B cell (primary cell): ENCODE data around the gene ZNF469. TPM values are rescaled to one million over a fixed set of nuclear protein-coding genes. Genes with fewer than 3 reads are reported as not detected.

Experiments
- ATAC-seq: fragments of 200-7000 bp; cut with Tn5 transposase; one replicate; pipeline ENCODE4 v1.10.0; 2021; ENCODE audit warnings: low read depth, mild to moderate bottlenecking, moderate number of reproducible peaks, moderate library complexity
- CTCF ChIA-PET: fragments of 350-600 bp; sonication (Branson Sonifier 250); formaldehyde crosslinking; loops from one replicate; lab custom pipeline; 2021; ENCODE audit warnings: antibody characterized with exemption, inconsistent platforms; lab: Charles Lee
- POLR2A ChIA-PET: fragments of 350-600 bp; sonication (Branson Sonifier 250); formaldehyde crosslinking; loops from one replicate; lab custom pipeline; 2021; ENCODE audit warnings: antibody characterized with exemption; lab: Charles Lee
- DNase-seq: peaks from one replicate; pipeline ENCODE4 v3.0.0; 2013
- H2AFZ ChIP-seq: 2 replicates; pipeline ENCODE4 v1.6.1; 2012; ENCODE audit warnings: mild to moderate bottlenecking, low read depth, low read length; ENCODE audit not compliant: insufficient read depth, poor library complexity, severe bottlenecking
- H3K27ac ChIP-seq, 2 donors: 1 replicate in 1 of 2; 2 replicates in 1 of 2; pipeline ENCODE4 v1.5.1; 2012 to 2013; ENCODE audit warnings: low read length in 2 of 2, mild to moderate bottlenecking in 2 of 2, moderate library complexity in 1 of 2
- H3K27me3 ChIP-seq, 4 experiments: fragments of 200-600 bp in 1 of 4; sonication (generic) in 1 of 4; replicated peaks in 1 of 4; 1 replicate in 2 of 4; 2 replicates in 2 of 4; pipeline versions ENCODE4 v1.6.1 to v1.7.0; 2013 to 2016; ENCODE audit warnings: low read length in 3 of 4, mild to moderate bottlenecking in 2 of 4, mixed read lengths in 1 of 4, moderate library complexity in 1 of 4; ENCODE audit not compliant: insufficient read depth in 4 of 4, control insufficient read depth in 3 of 4; ENCODE audit errors: control extremely low read depth in 1 of 4
- H3K36me3 ChIP-seq, 2 experiments: replicated peaks in 1 of 2; 1 replicate in 1 of 2; 2 replicates in 1 of 2; pipeline versions ENCODE4 v1.6.1 to v1.7.1; 2013; ENCODE audit warnings: low read length in 1 of 2; ENCODE audit not compliant: insufficient read depth in 2 of 2, control insufficient read depth in 1 of 2; ENCODE audit errors: control extremely low read depth in 1 of 2, extremely low read depth in 1 of 2
- H3K4me1 ChIP-seq, 2 donors: fragments of 200-600 bp in 1 of 2; sonication (generic) in 1 of 2; 1 replicate in 1 of 2; 2 replicates in 1 of 2; pipeline versions ENCODE4 v1.5.1 to v1.6.1; 2013 to 2017; ENCODE audit warnings: low read length in 2 of 2; ENCODE audit not compliant: control insufficient read depth in 2 of 2, insufficient read depth in 2 of 2
- H3K4me2 ChIP-seq: replicated peaks from 2 replicates; pipeline ENCODE3; 2012; ENCODE audit warnings: mild to moderate bottlenecking, low read depth, low read length; ENCODE audit not compliant: poor library complexity, severe bottlenecking
- H3K4me3 ChIP-seq, 5 experiments: fragments of 200-600 bp in 1 of 5; sonication (generic) in 1 of 5; 1 replicate in 3 of 5; 2 replicates in 2 of 5; pipeline versions ENCODE4 v1.5.1 to v1.7.0; 2011 to 2016; ENCODE audit warnings: low read length in 4 of 5, mild to moderate bottlenecking in 4 of 5, low read depth in 2 of 5, control low read depth in 1 of 5, moderate library complexity in 1 of 5; ENCODE audit not compliant: insufficient read depth in 1 of 5; ENCODE audit errors: control extremely low read depth in 1 of 5, extremely low read depth in 1 of 5
- H3K79me2 ChIP-seq: fragments of 200-600 bp; sonication (generic); one replicate; pipeline ENCODE4 v1.6.0; 2016; ENCODE audit warnings: low read length; ENCODE audit not compliant: control insufficient read depth, insufficient read depth
- H3K9ac ChIP-seq: fragments of 200-600 bp; sonication (generic); 2 replicates; pipeline ENCODE4 v1.6.1; 2017; ENCODE audit warnings: mild to moderate bottlenecking, low read length, moderate library complexity
- H3K9me3 ChIP-seq, 3 donors: one replicate each; pipeline versions ENCODE4 v1.6.1 to v1.7.1; 2013; ENCODE audit warnings: low read length in 2 of 3; ENCODE audit not compliant: control insufficient read depth in 2 of 3, insufficient read depth in 1 of 3; ENCODE audit errors: control extremely low read depth in 1 of 3
- H4K20me1 ChIP-seq: 2 replicates; pipeline ENCODE4 v1.6.0; 2012; ENCODE audit warnings: mild to moderate bottlenecking, low read length; ENCODE audit not compliant: insufficient read depth, control insufficient read depth, poor library complexity, severe bottlenecking
- H3K27ac Mint-ChIP-seq: one replicate; pipeline ENCODE4 v1.8.0; 2021; ENCODE audit warnings: mixed read lengths
- H3K27me3 Mint-ChIP-seq: one replicate; pipeline ENCODE4 v1.8.0; 2021; ENCODE audit warnings: mixed read lengths
- H3K4me1 Mint-ChIP-seq: one replicate; pipeline ENCODE4 v1.8.0; 2021; ENCODE audit warnings: mixed read lengths
- H3K4me3 Mint-ChIP-seq: one replicate; pipeline ENCODE4 v1.8.0; 2021; ENCODE audit warnings: mixed read lengths
- H3K9me3 Mint-ChIP-seq: one replicate; pipeline ENCODE4 v1.8.0; 2022; ENCODE audit warnings: mixed read lengths; ENCODE audit not compliant: insufficient read depth
- CTCF ChIP-seq: fragments of 200-600 bp; IDR thresholded peaks from one replicate; pipeline ENCODE4 v1.8.0; 2022; ENCODE audit warnings: antibody characterized with exemption, mild to moderate bottlenecking
- EZH2 ChIP-seq: IDR thresholded peaks from 2 replicates; pipeline ENCODE4 v1.6.1; 2012; ENCODE audit warnings: borderline replicate concordance, low read depth, mild to moderate bottlenecking, moderate library complexity, low read length; ENCODE audit not compliant: insufficient read depth, poor library complexity, severe bottlenecking
- WGBS: methylation state at CpG from one replicate; pipeline ENCODE4 v1.1.5; 2013; ENCODE audit warnings: missing lambda C conversion rate; ENCODE audit not compliant: insufficient coverage; 5-methylcytosine and 5-hydroxymethylcytosine counted together
- intact Hi-C: fragments of 100-400 bp; cut with micrococcal nuclease; formaldehyde crosslinking; loops from one replicate; pipeline ENCODE4 v1.10.0; 2022
- polyA plus RNA-seq: library from polyadenylated mRNA; depleted of rRNA; stranded (reverse); fragments of >200 nt; gene quantifications from 2 replicates; pipeline ENCODE4 v1.2.3, GENCODE V29; 2012
- total RNA-seq, 2 donors: library from RNA; stranded (reverse); fragments of 120-200 nt in 1 of 2; gene quantifications; 1 replicate in 1 of 2; 2 replicates in 1 of 2; pipeline versions ENCODE4 v1.2.3 to v1.2.4, GENCODE V29; 2013 to 2022

The ZNF469 gene
- total and polyA plus RNA-seq, 2 donors (not counting 1 experiment from before 2014, with no cell fraction given): 0.25 to 5.9 TPM

GRCh38 chr16:88344411-88345030, 38.2 kb upstream of the ZNF469 start:
- H2AFZ ChIP-seq: no peak overlapping the region
- no peaks in the 10 kb centered on the region for H4K20me1 ChIP-seq
- ATAC-seq: no peak
- Mint-ChIP-seq H3K27ac (no peak overlapping the region), H3K4me3 (no peak overlapping the region), H3K27me3 (no peaks in the 10 kb centered on the region), H3K9me3 (no peaks in the 10 kb centered on the region), H3K4me1 (peaks cover 16% of the 10 kb centered on the region)
- no peak overlapping the region for H3K4me3 ChIP-seq
- no peaks in the 10 kb centered on the region for H3K79me2 ChIP-seq
- H3K9me3 ChIP-seq: peaks cover 0 to 21% (median 0%) of the 10 kb centered on the region in 3 donors
- DNase-seq: no peak
- H3K4me1 ChIP-seq: peaks cover 0 to 11% of the 10 kb centered on the region in 2 donors
- no peaks in the 10 kb centered on the region for H3K36me3 ChIP-seq
- intact Hi-C loops: no loop called here
- WGBS: 91% methylated on average over 20 of the region's 20 CpGs
- ChIA-PET CTCF (no interaction called here), POLR2A (no interaction called here)
- H3K27ac ChIP-seq: no peak overlapping the region
- TF ChIP-seq EZH2 (no peak), CTCF (no peak)
- H3K9ac ChIP-seq: no peak overlapping the region
- H3K4me2 ChIP-seq: no peak overlapping the region
- no peaks in the 10 kb centered on the region for H3K27me3 ChIP-seq

GRCh38 chr16:88345031-88345720, 37.6 kb upstream of the ZNF469 start:
- Histone ChIP-seq H3K36me3 (no peaks in the 10 kb centered on the region), H3K4me2 (no peak overlapping the region), H3K9me3 (peaks cover 0 to 21% (median 0%) of the 10 kb centered on the region in 3 donors), H3K27ac (no peak overlapping the region), H4K20me1 (no peaks in the 10 kb centered on the region), H3K4me3 (no peak overlapping the region), H3K79me2 (no peaks in the 10 kb centered on the region), H3K4me1 (peaks cover 0 to 11% of the 10 kb centered on the region in 2 donors), H3K9ac (no peak overlapping the region), H3K27me3 (no peaks in the 10 kb centered on the region), H2AFZ (no peak overlapping the region)
- intact Hi-C loops: no loop called here
- POLR2A ChIA-PET: no interaction called here
- Mint-ChIP-seq H3K4me1 (peaks cover 17% of the 10 kb centered on the region), H3K27ac (no peak overlapping the region), H3K27me3 (no peaks in the 10 kb centered on the region), H3K9me3 (no peaks in the 10 kb centered on the region), H3K4me3 (no peak overlapping the region)
- ATAC-seq: no peak
- TF ChIP-seq CTCF (no peak), EZH2 (no peak)
- DNase-seq: no peak
- CTCF ChIA-PET: no interaction called here
- WGBS: 93% methylated on average over 13 of the region's 18 CpGs
